K562 (cell line): ENCODE data around the gene YOD1. TPM values are rescaled to one million over a fixed set of nuclear protein-coding genes. Genes with fewer than 3 reads are reported as not detected.

ENCODE experiments used
- CBX3 ChIP-seq, 2 experiments: IDR thresholded peaks; 1 replicate in 1 of 2; 2 replicates in 1 of 2; pipeline ENCODE4 v1.6.1; 2012; ENCODE audit warnings: inconsistent platforms in 2 of 2, low read length in 2 of 2, borderline replicate concordance in 1 of 2, control low read depth in 1 of 2
- DMBX1 ChIP-seq: fragments of 250-450 bp; sonication (Bioruptor Pico); IDR thresholded peaks from 2 replicates; pipeline ENCODE4 v1.8.0; 2022; ENCODE audit warnings: inconsistent platforms, mild to moderate bottlenecking, moderate library complexity, borderline replicate concordance
- ELF4 ChIP-seq: fragments of 450-650 bp; formaldehyde crosslinking; IDR thresholded peaks from 2 replicates; pipeline ENCODE4 v1.4.0; 2022; ENCODE audit warnings: missing genetic modification characterization
- IRF2 ChIP-seq: sonication (generic); formaldehyde crosslinking; IDR thresholded peaks from 2 replicates; pipeline ENCODE4 v1.8.1; 2022; ENCODE audit warnings: mild to moderate bottlenecking, missing genetic modification reagents
- L3MBTL2 ChIP-seq: fragments of 450-650 bp; IDR thresholded peaks from 2 replicates; pipeline ENCODE4 v1.6.1; 2016; ENCODE audit warnings: mild to moderate bottlenecking, moderate library complexity
- SETDB1 ChIP-seq: IDR thresholded peaks from one replicate; pipeline ENCODE4 v1.6.1; 2012; ENCODE audit warnings: low read length, control low read depth, inconsistent platforms
- ZEB2 ChIP-seq: fragments of 450-650 bp; IDR thresholded peaks from 2 replicates; pipeline ENCODE4 v1.6.1; 2016
- ZNF3 ChIP-seq: fragments of 250-450 bp; sonication (Bioruptor Pico); IDR thresholded peaks from 2 replicates; pipeline ENCODE4 v1.5.0; 2021; ENCODE audit warnings: mild to moderate bottlenecking, moderate library complexity
- ZNF586 ChIP-seq: fragments of 450-650 bp; formaldehyde crosslinking; conservative IDR thresholded peaks from 2 replicates; pipeline ENCODE4 v1.4.0; 2020; ENCODE audit warnings: mild to moderate bottlenecking, moderate library complexity
- polyA plus RNA-seq, 8 experiments: library from polyadenylated mRNA; depleted of rRNA in 4 of 8; stranded (reverse) in 5 of 8; unstranded in 3 of 8; fragments of >200 nt; fragmentation: Nextera tagmentation in 2 of 8; fragmentation: Illumina TruSeq in 1 of 8; extraction: Ambion mirVana in 2 of 8; extraction: Trizol in 1 of 8; gene quantifications; 2 replicates each; pipeline versions ENCODE4 v1.2.1 to v1.2.3, GENCODE V29; 2011 to 2014; ENCODE audit warnings: inconsistent platforms in 1 of 8, missing spikeins in 1 of 8
- total RNA-seq, 7 experiments: library from RNA; depleted of rRNA in 6 of 7; stranded (reverse); fragments of >200 nt in 6 of 7; fragmentation: Illumina TruSeq in 2 of 7; extraction: Trizol in 2 of 7; gene quantifications; 2 replicates each; pipeline versions ENCODE4 v1.2.1 to v1.2.3, GENCODE V29; 2011 to 2021; ENCODE audit warnings: low replicate concordance in 1 of 7
- TF ChIP-seq, protein P1 (sequence below): fragments of 450-650 bp; IDR thresholded peaks from 2 replicates; pipeline ENCODE4 v1.6.1; 2016; ENCODE audit warnings: mild to moderate bottlenecking, moderate library complexity
- TF ChIP-seq, protein P2 (sequence below): fragments of 450-650 bp; IDR thresholded peaks from 2 replicates; pipeline ENCODE4 v1.6.1; 2016; ENCODE audit warnings: missing biosample characterization, missing genetic modification characterization
- TF ChIP-seq, protein P3 (sequence below): fragments of 250-450 bp; sonication (Bioruptor Pico); IDR thresholded peaks from 2 replicates; pipeline ENCODE4 v1.5.0; 2021; ENCODE audit warnings: mild to moderate bottlenecking, moderate library complexity

The YOD1 gene
- total and polyA plus RNA-seq, 9 of the 15 experiments (the other 6 are each of a cell fraction or from before 2014, with no cell fraction given) = 18.2 to 78.1 (median 46.9) TPM

DNA sequence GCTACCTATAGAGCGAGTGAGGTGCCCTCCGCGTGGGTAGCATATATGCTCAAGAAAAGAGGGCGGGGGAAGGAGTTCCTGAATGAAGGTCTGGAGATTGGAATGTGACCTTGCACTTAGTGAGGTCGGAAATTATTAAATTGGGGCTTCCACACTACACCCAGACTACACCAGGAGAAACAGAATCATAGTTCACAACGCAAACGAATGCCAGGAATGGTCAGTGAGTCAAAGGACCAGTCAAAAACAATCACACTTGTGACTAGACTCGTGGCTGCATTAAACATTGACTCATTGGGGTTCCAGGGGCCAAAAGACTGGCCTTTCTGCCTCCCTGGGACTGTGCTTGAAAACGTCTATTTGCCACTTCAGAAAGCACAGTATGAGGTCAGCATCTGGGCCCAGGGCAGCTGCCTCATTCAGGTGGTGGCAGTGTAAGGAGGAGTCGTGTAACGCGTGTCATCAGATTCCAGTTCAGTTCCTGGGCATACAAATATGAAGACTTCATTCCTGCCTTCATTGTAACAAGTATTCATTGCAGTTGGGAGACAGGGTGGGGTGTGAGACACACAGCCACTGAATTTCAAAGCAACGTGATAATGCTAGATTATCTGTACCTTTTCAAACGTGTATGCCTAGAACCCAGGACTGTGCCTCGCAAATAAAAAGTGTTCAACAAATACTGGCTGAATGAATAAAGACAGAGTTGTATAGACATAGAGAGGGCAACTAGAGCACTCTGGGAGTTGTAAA lies at the start of gene YOD1 (continued):
- TF ChIP-seq, protein P1, sequence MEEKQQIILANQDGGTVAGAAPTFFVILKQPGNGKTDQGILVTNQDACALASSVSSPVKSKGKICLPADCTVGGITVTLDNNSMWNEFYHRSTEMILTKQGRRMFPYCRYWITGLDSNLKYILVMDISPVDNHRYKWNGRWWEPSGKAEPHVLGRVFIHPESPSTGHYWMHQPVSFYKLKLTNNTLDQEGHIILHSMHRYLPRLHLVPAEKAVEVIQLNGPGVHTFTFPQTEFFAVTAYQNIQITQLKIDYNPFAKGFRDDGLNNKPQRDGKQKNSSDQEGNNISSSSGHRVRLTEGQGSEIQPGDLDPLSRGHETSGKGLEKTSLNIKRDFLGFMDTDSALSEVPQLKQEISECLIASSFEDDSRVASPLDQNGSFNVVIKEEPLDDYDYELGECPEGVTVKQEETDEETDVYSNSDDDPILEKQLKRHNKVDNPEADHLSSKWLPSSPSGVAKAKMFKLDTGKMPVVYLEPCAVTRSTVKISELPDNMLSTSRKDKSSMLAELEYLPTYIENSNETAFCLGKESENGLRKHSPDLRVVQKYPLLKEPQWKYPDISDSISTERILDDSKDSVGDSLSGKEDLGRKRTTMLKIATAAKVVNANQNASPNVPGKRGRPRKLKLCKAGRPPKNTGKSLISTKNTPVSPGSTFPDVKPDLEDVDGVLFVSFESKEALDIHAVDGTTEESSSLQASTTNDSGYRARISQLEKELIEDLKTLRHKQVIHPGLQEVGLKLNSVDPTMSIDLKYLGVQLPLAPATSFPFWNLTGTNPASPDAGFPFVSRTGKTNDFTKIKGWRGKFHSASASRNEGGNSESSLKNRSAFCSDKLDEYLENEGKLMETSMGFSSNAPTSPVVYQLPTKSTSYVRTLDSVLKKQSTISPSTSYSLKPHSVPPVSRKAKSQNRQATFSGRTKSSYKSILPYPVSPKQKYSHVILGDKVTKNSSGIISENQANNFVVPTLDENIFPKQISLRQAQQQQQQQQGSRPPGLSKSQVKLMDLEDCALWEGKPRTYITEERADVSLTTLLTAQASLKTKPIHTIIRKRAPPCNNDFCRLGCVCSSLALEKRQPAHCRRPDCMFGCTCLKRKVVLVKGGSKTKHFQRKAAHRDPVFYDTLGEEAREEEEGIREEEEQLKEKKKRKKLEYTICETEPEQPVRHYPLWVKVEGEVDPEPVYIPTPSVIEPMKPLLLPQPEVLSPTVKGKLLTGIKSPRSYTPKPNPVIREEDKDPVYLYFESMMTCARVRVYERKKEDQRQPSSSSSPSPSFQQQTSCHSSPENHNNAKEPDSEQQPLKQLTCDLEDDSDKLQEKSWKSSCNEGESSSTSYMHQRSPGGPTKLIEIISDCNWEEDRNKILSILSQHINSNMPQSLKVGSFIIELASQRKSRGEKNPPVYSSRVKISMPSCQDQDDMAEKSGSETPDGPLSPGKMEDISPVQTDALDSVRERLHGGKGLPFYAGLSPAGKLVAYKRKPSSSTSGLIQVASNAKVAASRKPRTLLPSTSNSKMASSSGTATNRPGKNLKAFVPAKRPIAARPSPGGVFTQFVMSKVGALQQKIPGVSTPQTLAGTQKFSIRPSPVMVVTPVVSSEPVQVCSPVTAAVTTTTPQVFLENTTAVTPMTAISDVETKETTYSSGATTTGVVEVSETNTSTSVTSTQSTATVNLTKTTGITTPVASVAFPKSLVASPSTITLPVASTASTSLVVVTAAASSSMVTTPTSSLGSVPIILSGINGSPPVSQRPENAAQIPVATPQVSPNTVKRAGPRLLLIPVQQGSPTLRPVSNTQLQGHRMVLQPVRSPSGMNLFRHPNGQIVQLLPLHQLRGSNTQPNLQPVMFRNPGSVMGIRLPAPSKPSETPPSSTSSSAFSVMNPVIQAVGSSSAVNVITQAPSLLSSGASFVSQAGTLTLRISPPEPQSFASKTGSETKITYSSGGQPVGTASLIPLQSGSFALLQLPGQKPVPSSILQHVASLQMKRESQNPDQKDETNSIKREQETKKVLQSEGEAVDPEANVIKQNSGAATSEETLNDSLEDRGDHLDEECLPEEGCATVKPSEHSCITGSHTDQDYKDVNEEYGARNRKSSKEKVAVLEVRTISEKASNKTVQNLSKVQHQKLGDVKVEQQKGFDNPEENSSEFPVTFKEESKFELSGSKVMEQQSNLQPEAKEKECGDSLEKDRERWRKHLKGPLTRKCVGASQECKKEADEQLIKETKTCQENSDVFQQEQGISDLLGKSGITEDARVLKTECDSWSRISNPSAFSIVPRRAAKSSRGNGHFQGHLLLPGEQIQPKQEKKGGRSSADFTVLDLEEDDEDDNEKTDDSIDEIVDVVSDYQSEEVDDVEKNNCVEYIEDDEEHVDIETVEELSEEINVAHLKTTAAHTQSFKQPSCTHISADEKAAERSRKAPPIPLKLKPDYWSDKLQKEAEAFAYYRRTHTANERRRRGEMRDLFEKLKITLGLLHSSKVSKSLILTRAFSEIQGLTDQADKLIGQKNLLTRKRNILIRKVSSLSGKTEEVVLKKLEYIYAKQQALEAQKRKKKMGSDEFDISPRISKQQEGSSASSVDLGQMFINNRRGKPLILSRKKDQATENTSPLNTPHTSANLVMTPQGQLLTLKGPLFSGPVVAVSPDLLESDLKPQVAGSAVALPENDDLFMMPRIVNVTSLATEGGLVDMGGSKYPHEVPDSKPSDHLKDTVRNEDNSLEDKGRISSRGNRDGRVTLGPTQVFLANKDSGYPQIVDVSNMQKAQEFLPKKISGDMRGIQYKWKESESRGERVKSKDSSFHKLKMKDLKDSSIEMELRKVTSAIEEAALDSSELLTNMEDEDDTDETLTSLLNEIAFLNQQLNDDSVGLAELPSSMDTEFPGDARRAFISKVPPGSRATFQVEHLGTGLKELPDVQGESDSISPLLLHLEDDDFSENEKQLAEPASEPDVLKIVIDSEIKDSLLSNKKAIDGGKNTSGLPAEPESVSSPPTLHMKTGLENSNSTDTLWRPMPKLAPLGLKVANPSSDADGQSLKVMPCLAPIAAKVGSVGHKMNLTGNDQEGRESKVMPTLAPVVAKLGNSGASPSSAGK = peak; percentile 73
- TF ChIP-seq CBX3 (IDR thresholded peaks at IDR 0.05; ENCODE audit: borderline replicate concordance in 1 of 2, low read length in 2 of 2) = no peak
- peak; percentile 66 for TF ChIP-seq L3MBTL2
- TF ChIP-seq, protein P2, sequence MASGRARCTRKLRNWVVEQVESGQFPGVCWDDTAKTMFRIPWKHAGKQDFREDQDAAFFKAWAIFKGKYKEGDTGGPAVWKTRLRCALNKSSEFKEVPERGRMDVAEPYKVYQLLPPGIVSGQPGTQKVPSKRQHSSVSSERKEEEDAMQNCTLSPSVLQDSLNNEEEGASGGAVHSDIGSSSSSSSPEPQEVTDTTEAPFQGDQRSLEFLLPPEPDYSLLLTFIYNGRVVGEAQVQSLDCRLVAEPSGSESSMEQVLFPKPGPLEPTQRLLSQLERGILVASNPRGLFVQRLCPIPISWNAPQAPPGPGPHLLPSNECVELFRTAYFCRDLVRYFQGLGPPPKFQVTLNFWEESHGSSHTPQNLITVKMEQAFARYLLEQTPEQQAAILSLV (tag) = 0 out of 2 replicates have a peak, but pooled peaks have one; percentile 12
- no peak for TF ChIP-seq SETDB1
- TF ChIP-seq ELF4 (CRISPR knock-in tag) = 0 out of 2 replicates have a peak, but pooled peaks have one; percentile 20
- no peak for TF ChIP-seq DMBX1 (CRISPR knock-in tag)
- no peak for TF ChIP-seq ZNF3
- TF ChIP-seq ZEB2 = 0 out of 2 replicates have a peak, but pooled peaks have one; percentile 9
- no peak for TF ChIP-seq ZNF586 (CRISPR knock-in tag)
- no peak for TF ChIP-seq IRF2 (CRISPR knock-in tag)
- TF ChIP-seq, protein P3, sequence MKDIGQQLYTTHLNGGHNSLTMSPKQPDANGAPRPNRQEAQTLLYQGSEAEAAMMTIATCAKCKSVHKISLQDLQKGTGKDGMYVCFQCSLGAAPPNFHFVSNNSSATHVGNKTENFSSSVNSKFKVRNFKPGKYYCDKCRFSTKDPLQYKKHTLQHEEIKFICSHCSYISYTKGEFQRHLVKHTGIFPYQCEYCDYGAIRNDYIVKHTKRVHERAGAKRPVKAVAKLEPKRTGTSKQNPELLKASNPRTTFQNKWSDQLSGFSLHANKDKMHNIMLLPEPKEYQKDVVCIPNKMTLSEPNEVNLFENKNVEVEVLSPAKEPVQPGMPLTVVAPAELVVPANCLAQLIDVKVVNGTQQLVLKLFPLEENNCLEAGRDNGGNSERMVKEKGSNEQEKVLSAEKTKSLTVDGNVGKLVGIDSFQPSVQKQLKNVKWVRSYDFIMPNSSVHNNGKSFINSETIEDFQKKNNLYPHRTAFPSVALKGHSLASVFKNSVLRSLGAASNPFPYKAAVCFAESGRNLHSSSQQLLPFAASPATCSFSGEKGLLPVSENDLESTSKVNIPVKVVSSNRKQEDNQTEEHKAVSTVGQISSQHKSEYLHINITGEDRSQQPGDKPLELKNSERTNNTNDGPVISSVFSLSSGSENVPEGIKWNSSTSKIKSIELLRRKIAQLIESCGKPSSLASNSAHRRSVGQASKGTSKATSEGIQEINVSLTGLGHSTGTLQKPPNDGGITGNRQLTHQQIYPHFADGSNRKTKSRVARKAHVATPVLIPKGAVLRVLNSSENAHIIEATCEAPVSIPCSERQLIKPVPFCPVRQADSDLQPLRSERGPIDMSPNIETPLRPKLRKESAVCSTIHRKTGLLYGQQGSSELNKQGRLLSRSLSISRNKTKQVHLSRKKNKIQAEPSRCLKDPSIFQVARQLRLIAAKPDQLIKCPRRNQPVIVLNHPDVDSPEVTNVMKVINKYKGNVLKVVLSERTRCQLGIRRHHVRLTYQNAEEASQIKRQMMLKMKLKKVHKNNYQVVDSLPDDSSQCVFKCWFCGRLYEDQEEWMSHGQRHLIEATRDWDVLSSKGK (CRISPR knock-in tag) = no peak
